ENCODE data around the gene CD96. TPM values are rescaled to one million over a fixed set of nuclear protein-coding genes. Genes with fewer than 3 reads are reported as not detected.
A peak's percentile ranks its signal among the peaks of the same experiment; 100 is the strongest.

Gene CD96
- total RNA-seq, 1 experiment from 2014 or later, result not detected

- no peak overlapping the region for H3K4me2 ChIP-seq (ENCODE audit: low read length)
- no peaks in the 10 kb centered on the region for H3F3A ChIP-seq (ENCODE audit: low read length, unreplicated experiment)
- H3K9me3 ChIP-seq (ENCODE audit: low read length), result peaks cover 9% of the 10 kb centered on the region; the same call in 1 of the 2 replicates
- no peak overlapping the region for H3K4me3 ChIP-seq (ENCODE audit: low read length)
- TF ChIP-seq EZH2 (IDR thresholded peaks at IDR 0.05; ENCODE audit: low read length, unreplicated experiment) (no peak), EZH2phosphoT487 (IDR thresholded peaks at IDR 0.05; ENCODE audit: borderline replicate concordance, low read length) (no peak)
- TF ChIP-seq, protein P1, sequence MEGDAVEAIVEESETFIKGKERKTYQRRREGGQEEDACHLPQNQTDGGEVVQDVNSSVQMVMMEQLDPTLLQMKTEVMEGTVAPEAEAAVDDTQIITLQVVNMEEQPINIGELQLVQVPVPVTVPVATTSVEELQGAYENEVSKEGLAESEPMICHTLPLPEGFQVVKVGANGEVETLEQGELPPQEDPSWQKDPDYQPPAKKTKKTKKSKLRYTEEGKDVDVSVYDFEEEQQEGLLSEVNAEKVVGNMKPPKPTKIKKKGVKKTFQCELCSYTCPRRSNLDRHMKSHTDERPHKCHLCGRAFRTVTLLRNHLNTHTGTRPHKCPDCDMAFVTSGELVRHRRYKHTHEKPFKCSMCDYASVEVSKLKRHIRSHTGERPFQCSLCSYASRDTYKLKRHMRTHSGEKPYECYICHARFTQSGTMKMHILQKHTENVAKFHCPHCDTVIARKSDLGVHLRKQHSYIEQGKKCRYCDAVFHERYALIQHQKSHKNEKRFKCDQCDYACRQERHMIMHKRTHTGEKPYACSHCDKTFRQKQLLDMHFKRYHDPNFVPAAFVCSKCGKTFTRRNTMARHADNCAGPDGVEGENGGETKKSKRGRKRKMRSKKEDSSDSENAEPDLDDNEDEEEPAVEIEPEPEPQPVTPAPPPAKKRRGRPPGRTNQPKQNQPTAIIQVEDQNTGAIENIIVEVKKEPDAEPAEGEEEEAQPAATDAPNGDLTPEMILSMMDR (conservative IDR thresholded peaks at IDR 0.05; ENCODE audit: low read depth, low read length), result no peak
- no peak overlapping the region for H2AFZ ChIP-seq (ENCODE audit: low read length)
- DNase-seq (no peak), ATAC-seq (no peak)
- no peaks in the 10 kb centered on the region for H3K79me2 ChIP-seq (ENCODE audit: low read length)
- intact Hi-C loops (cut with micrococcal nuclease), result no loop called here
- no TSS peak for BruUV-seq (replicated peaks)
- CTCF ChIA-PET, result no interaction called here
- H4K20me1 ChIP-seq (ENCODE audit: low read length), result no peaks in the 10 kb centered on the region
- peaks cover 16% of the 10 kb centered on the region; the same call in 1 of the 2 replicates for H3K4me1 ChIP-seq (ENCODE audit: insufficient read depth, low read length)
- POLR2A ChIA-PET (ENCODE audit: unreplicated experiment), result no interaction called here
- H3K27ac ChIP-seq (ENCODE audit: low read length), result no peak overlapping the region
- no peaks in the 10 kb centered on the region; the same call in 1 of the 2 replicates for H3K36me3 ChIP-seq (ENCODE audit: low read depth, low read length)
- H3K9ac ChIP-seq (ENCODE audit: low read length), result no peak overlapping the region
- no peaks in the 10 kb centered on the region for H3K27me3 ChIP-seq (ENCODE audit: low read length)
- no peaks in the 10 kb centered on the region for H3K9me2 ChIP-seq (replicated peaks; ENCODE audit: low read length)
These were observed 120.9 kb downstream of the CD96 start for GRCh38 chr3:111662907-111663306.

DNA sequence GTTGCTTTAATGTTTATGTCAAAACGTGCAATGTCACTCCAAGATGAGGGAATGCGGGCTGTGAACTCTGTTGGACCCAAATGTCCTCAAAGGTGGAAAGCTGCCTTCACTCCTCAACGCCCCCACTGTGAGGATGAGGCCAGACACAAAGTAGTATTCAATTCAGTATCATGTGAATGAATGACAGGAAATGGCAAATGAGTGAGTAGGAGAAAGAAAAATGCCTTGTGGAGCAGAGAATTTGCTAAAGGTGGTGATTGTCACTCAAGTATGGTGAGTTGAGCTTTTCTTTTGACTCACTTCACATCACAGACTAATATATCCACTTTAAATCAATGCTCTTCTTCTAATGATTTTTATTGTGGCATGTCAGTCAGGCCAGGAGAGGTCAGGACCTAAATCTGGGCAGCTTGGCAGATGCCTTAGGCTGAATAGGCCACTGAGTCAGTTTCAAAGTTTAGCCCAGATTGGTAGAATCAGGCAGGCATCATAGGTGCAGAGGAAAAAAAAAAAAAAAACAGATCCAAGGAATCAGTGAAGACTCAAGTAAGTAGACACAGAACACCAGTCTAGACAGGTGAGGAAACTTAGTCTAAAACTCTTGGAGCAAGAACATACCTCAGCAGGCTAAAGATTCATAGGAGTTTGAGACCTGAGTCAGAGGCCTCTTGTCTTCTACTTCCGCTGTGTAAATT lies 124.2 kb downstream of the CD96 start:
- Histone ChIP-seq H3K27me3 (ENCODE audit: low read length) (no peaks in the 10 kb centered on the region), H4K20me1 (ENCODE audit: low read length) (no peaks in the 10 kb centered on the region), H3K9me3 (ENCODE audit: low read length) (peaks cover 9% of the 10 kb centered on the region; the same call in 1 of the 2 replicates), H3K9ac (ENCODE audit: low read length) (no peak overlapping the region), H3F3A (ENCODE audit: low read length, unreplicated experiment) (no peaks in the 10 kb centered on the region), H3K36me3 (ENCODE audit: low read depth, low read length) (no peaks in the 10 kb centered on the region; the same call in 1 of the 2 replicates), H3K9me2 (replicated peaks; ENCODE audit: low read length) (no peaks in the 10 kb centered on the region), H3K4me2 (ENCODE audit: low read length) (no peak overlapping the region), H2AFZ (ENCODE audit: low read length) (no peak overlapping the region), H3K79me2 (ENCODE audit: low read length) (no peaks in the 10 kb centered on the region), H3K4me3 (ENCODE audit: low read length) (no peak overlapping the region), H3K4me1 (ENCODE audit: insufficient read depth, low read length) (peaks cover 42% of the 10 kb centered on the region), H3K27ac (ENCODE audit: low read length) (no peak overlapping the region)
- DNase-seq (peak; percentile 39), ATAC-seq (no peak; the same call in 1 of the 2 replicates)
- CTCF ChIA-PET, result no interaction called here
- no peak for TF ChIP-seq EZH2phosphoT487 (IDR thresholded peaks at IDR 0.05; ENCODE audit: borderline replicate concordance, low read length)
- no peak for TF ChIP-seq EZH2 (IDR thresholded peaks at IDR 0.05; ENCODE audit: low read length, unreplicated experiment)
- TF ChIP-seq, protein P1 (conservative IDR thresholded peaks at IDR 0.05; ENCODE audit: low read depth, low read length), result no peak
- BruUV-seq (replicated peaks), result no TSS peak
- intact Hi-C loops (cut with micrococcal nuclease), result no loop called here
- POLR2A ChIA-PET (ENCODE audit: unreplicated experiment), result interaction anchor here (0.6 to 0.7 kb wide), 2 partner anchors 62 to 324 kb away, joined by 3 read pairs; no protein-coding TSS in a partner anchor

- Histone ChIP-seq H3K9me2 (replicated peaks; ENCODE audit: low read length) (no peaks in the 10 kb centered on the region), H4K20me1 (ENCODE audit: low read length) (no peaks in the 10 kb centered on the region), H3K79me2 (ENCODE audit: low read length) (no peaks in the 10 kb centered on the region), H3K9ac (ENCODE audit: low read length) (no peak overlapping the region), H3F3A (ENCODE audit: low read length, unreplicated experiment) (no peaks in the 10 kb centered on the region), H3K9me3 (ENCODE audit: low read length) (peaks cover 9% of the 10 kb centered on the region; the same call in 1 of the 2 replicates), H2AFZ (ENCODE audit: low read length) (no peak overlapping the region), H3K4me3 (ENCODE audit: low read length) (no peak overlapping the region), H3K4me2 (ENCODE audit: low read length) (no peak overlapping the region), H3K36me3 (ENCODE audit: low read depth, low read length) (no peaks in the 10 kb centered on the region), H3K27ac (ENCODE audit: low read length) (no peak overlapping the region), H3K27me3 (ENCODE audit: low read length) (no peaks in the 10 kb centered on the region), H3K4me1 (ENCODE audit: insufficient read depth, low read length) (peaks cover 42% of the 10 kb centered on the region)
- POLR2A ChIA-PET (ENCODE audit: unreplicated experiment), result interaction anchor here (0.6 kb wide), 1 partner anchor 143 kb away, joined by 4 read pairs; no protein-coding TSS in a partner anchor
- DNase-seq (no peak), ATAC-seq (no peak)
- CTCF ChIA-PET, result interaction anchor here (1.8 kb wide), 1 partner anchor 24 kb away, joined by 5 read pairs; no protein-coding TSS in a partner anchor
- BruUV-seq (replicated peaks), result no TSS peak
- TF ChIP-seq EZH2 (IDR thresholded peaks at IDR 0.05; ENCODE audit: low read length, unreplicated experiment) (no peak), EZH2phosphoT487 (IDR thresholded peaks at IDR 0.05; ENCODE audit: borderline replicate concordance, low read length) (no peak)
- TF ChIP-seq, protein P1 (conservative IDR thresholded peaks at IDR 0.05; ENCODE audit: low read depth, low read length), result no peak
- intact Hi-C loops (cut with micrococcal nuclease), result no loop called here
These were observed 125.2 kb downstream of the CD96 start for GRCh38 chr3:111667170-111667569.
